ENCODE measurements around the gene PRKAG2. TPM values are rescaled to one million over a fixed set of nuclear protein-coding genes. Genes with fewer than 3 reads are reported as not detected.
A peak's percentile ranks its signal among the peaks of the same experiment; 100 is the strongest.
"Not testable (repeated sequence)": the region's sequence is repeated elsewhere in the genome, so short reads cannot be mapped to it uniquely, and the experiment has no call there.

PRKAG2 gene
- total and polyA plus RNA-seq, 12 donors, result 3.8 to 17.3 (median 10.9) TPM

GRCh38 chr7:151877911-151878835 is 1.3 kb upstream of the PRKAG2 start:
- WGBS, 4 donors, result 17 to 39% (median 17%) methylated on average over 9 to 30 of the region's 30 CpGs
- no peak for TF ChIP-seq CTCF (IDR thresholded peaks at IDR 0.05)
- no peak for TF ChIP-seq POLR2A (IDR thresholded peaks at IDR 0.05)
- DNase-seq, result peak in 2 of 7 donors; percentile 24 to 36

GRCh38 chr7:151875942-151876898 is 695 bp downstream of the PRKAG2 start:
- intact Hi-C loops (cut with DNase I), result no loop called here
- H3K27ac ChIP-seq, result peak overlapping the region in 4 of 5 donors; percentile 71 to 94 (median 84)

More at GRCh38 chr7:151877911-151878835, 1.3 kb upstream of the PRKAG2 start:
- H3K9me3 ChIP-seq (replicated peaks in 1 of 3), result no peaks in the 10 kb centered on the region
- no peaks in the 10 kb centered on the region for H3K27me3 ChIP-seq
- peak overlapping the region in 2 of 4 donors; percentile 69 to 92 for H3K4me3 ChIP-seq
- intact Hi-C loops (cut with DNase I), result no loop called here
- H3K36me3 ChIP-seq (replicated peaks in 1 of 2), result no peaks in the 10 kb centered on the region
- peaks cover 11 to 12% of the 10 kb centered on the region in 2 donors for H3K4me1 ChIP-seq (replicated peaks in 1 of 2)
- H3K27ac ChIP-seq, result peak overlapping the region in 3 of 5 donors; percentile 80 to 94 (median 89)

GRCh38 chr7:151874479-151874878 is 2.4 kb downstream of the PRKAG2 start:
- H3K36me3 ChIP-seq (replicated peaks in 1 of 2); H3K27me3 ChIP-seq; DNase-seq; intact Hi-C loops (cut with DNase I); H3K9me3 ChIP-seq (replicated peaks in 1 of 3); H3K27ac ChIP-seq: not testable (repeated sequence)
- WGBS, 4 donors, result 55 to 65% (median 64%) methylated on average over 4 of the region's 4 CpGs
- Histone ChIP-seq H3K4me1 (replicated peaks in 1 of 2) (peaks cover 11 to 13% of the 10 kb centered on the region in 2 donors), H3K4me3 (peak overlapping the region in 1 of 4 donors; percentile 69)

More at GRCh38 chr7:151875942-151876898, 695 bp downstream of the PRKAG2 start:
- peak overlapping the region; percentile 62 to 92 (median 70) for H3K4me3 ChIP-seq
- peak; percentile 69 to 84 (median 77) for DNase-seq
- H3K4me1 ChIP-seq (replicated peaks in 1 of 2), result peaks cover 11 to 12% of the 10 kb centered on the region in 2 donors
- no peaks in the 10 kb centered on the region for H3K9me3 ChIP-seq (replicated peaks in 1 of 3)
- WGBS, 4 donors, result 0 to 1% (median 0%) methylated on average over 26 to 93 of the region's 93 CpGs
- no peak for TF ChIP-seq CTCF (IDR thresholded peaks at IDR 0.05)
- no peak for TF ChIP-seq POLR2A (IDR thresholded peaks at IDR 0.05)
- no peaks in the 10 kb centered on the region for H3K36me3 ChIP-seq (replicated peaks in 1 of 2)
- no peaks in the 10 kb centered on the region for H3K27me3 ChIP-seq

GRCh38 chr7:151873402-151873965 is 3.4 kb downstream of the PRKAG2 start:
- peaks cover 11 to 20% of the 10 kb centered on the region in 2 donors for H3K4me1 ChIP-seq (replicated peaks in 1 of 2)
- DNase-seq, result peak in 1 of 7 donors; percentile 61
- intact Hi-C loops (cut with DNase I), result no loop called here
- no peaks in the 10 kb centered on the region for H3K9me3 ChIP-seq (replicated peaks in 1 of 3)
- no peak overlapping the region for H3K4me3 ChIP-seq
- no peak overlapping the region for H3K27ac ChIP-seq
- TF ChIP-seq POLR2A (IDR thresholded peaks at IDR 0.05) (no peak), CTCF (IDR thresholded peaks at IDR 0.05) (no peak)
- H3K27me3 ChIP-seq, result no peaks in the 10 kb centered on the region
- 76 to 87% (median 81%) methylated on average over 11 of the region's 11 CpGs for WGBS, 4 donors
- no peaks in the 10 kb centered on the region for H3K36me3 ChIP-seq (replicated peaks in 1 of 2)
